Activated T-helper 9 cell treated with anti-CD3 and anti-CD28 coated beads, Interleukin-2, amount 50 U/mL, for 16 hours (primary cell): ENCODE data around the gene TEX2.
"Not testable (repeated sequence)": the region's sequence is repeated elsewhere in the genome, so short reads cannot be mapped to it uniquely, and the experiment has no call there.

Experiments
- DNase-seq: peaks from one replicate; pipeline ENCODE4 v3.0.0-alpha.2; 2020; ENCODE audit warnings: low read depth

The TEX2 gene

DNA sequence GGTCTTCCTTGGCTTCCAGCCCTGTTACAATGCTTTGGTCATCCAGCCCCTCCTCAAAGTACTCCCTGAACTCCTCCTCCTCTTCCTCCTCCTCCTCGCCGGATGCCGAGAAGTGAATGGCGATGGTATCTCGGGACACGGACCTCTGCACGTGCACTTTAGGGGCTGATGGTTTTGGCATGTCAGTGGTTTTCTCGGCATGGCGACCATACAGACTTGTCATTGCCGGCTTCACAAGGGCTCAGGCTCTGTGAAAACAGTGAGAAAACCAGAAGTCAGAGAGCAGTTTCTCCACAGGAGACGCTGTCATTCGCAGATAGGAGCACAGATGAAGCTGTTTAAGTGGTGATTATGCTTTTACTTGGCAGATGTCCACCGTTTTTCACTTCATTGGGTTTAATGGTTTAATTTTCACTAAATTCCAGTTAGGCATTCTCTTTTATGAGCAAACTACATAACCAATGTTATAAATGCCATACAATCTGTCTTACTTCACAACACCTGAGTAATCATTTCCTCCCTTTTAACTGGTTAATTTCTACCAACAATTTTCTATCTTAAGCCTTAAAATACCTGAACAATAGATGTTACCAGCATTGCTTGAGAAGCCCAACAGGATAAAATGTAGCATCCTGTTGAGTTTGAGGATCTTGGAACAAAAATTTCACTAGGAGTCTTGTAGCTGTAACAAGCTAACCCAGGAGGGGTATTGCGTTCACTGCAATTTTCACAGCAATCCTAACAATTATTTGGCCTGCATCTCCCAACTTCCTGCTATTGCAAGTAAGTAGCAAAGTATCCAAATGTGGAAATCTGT is 48.9 kb downstream of the TEX2 start:
- DNase-seq: no peak

DNA sequence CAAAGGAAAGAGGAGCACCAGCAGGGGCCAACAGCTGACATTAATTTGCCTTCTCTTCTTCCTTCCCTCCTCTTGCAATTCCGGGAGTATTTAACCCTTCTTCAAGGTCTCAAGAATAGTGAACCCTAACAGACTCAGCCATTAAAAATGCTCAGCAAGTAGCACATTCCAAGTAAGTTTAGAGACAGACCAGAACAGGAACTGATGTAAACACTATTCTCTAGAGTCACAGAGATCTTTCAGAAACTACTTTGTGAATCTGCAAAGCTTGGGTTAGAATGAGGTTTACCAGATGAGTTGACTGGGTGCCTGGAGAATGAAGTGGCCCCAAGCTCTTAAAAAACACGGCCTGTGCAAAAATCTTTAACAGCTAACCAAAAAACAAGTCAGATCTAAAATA is 50.9 kb downstream of the TEX2 start:
- no peak for DNase-seq

DNA sequence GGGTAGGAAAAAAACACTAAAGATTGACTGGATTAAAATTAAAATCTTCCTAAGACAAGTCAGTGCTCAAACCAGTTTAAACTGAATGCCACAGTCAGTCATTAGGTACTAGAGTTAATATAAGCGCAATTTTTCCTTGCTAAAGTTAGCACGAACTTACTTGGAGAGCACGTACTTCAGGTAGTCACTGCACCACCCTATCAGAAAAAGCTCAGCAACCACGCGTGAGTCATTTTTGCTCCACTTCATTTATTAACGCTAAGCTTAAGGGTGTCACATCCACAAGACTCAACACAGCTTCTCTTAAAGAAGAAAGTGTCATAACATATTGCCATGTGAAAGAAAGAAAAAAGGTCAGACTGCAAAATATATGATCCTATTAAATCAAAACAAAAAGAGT is 53.1 kb downstream of the TEX2 start:
- DNase-seq: no peak

DNA sequence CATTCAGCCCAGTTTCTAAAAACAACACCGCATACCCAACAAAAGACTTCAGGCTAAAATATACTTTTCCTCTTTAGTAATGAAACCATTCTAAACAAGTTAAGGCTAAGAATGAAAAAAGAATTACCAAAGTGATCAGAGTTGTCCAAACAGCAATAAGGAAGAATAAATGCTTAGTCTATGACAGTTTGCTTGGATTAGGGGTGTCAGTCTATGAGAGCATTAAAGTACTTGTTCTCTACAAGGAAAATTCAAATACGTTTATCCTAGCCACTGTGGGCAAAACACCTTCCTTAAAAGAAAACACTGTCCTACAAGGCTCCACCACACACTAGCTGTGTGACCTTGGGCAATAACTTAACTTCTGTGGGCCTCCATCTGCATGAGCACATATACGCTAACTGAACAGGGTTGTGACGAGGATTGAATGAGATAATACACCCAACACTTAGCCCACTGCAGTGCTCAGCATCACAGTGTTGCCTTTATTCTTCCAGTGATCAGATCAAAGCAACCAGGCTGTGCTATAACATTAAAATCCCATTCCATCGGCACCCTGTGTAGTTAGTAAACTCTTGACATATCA is 53.6 kb downstream of the TEX2 start:
- DNase-seq: no peak

DNA sequence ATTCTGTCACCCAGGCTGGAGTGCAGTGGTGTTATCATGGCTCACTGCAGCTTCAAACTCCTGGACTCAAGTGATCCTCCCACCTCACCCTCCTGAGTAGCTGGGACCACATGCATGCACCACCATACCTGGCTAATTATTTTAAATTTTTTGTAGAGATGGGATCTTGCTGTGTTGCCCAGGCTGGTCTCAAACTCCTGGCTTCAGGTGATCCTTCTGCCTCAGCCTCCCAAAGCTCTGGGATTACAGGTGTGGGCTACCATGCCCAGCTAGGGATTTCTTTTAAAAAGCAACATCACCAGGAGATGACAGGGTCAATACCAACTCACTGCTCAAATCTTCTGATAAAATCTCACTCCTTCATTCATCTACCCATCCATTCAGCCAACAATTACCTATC is 54.4 kb downstream of the TEX2 start:
- DNase-seq: not testable (repeated sequence)

DNA sequence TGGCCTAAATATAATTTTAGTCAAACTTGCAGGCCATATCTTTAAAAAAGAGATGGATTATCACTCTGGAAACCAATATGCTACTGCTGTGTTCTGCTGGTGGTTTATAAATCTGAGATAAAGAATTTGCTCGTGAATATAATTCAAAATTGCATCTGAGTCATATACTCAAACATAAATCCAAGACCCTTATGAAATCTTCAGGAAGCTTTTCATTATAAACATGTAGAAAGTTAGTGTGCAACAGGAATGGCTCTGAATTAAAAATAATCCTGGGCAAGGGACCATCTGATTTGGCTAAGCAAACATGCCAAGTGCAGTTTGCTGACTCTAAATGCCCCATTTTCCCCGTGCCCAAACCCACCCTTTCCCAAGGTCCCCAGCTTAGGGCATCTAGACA is 57.3 kb downstream of the TEX2 start:
- no peak for DNase-seq

DNA sequence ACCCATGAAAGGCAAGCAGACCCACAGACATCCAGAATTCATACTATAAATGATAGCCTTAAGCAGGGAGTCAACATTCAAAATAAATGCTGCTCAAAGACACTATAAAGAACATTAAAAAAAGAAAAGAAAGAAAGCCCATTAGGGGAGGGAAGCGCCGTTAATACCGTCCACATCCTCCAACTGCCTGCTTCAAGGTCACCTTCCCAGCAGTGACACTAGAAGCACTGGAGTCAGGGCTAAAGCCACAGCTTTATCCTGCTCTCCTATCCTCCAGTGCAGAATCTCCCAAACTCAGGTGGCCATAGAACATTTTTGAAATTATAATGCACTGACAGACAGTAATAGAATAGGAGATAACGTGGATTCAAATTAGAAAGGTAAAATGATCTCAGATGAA is 59.4 kb downstream of the TEX2 start:
- no peak for DNase-seq

DNA sequence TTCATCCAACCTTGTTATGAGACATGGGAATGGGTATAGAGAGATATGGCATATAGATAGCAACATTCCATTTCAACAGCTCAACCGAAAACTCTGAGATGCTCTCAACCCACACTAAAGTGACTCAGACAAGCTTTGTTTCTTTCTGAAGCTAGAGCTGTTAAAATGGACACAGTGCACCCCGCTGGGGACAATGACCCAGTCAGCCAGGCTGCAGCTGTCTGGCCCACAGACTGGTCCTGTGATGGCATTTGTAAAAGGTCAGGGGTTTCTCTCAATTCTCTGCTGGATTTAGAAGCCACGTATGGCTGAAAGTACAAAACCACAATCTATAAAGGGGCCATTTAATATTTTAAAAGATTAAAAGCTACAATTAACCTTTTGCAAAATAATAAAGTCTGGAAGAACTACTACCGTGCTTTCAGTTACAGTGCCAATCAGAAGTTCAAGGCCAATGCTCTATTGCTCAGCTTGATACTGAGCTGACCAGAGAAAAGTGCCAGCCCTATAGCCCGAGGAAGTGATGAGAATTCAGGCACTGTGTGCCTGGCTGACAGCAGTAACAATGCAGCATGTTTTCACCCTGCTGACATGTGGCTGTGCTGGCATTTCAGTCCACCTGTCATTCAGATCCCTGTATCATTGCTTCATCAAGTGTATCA is 60.2 kb downstream of the TEX2 start:
- no peak for DNase-seq

DNA sequence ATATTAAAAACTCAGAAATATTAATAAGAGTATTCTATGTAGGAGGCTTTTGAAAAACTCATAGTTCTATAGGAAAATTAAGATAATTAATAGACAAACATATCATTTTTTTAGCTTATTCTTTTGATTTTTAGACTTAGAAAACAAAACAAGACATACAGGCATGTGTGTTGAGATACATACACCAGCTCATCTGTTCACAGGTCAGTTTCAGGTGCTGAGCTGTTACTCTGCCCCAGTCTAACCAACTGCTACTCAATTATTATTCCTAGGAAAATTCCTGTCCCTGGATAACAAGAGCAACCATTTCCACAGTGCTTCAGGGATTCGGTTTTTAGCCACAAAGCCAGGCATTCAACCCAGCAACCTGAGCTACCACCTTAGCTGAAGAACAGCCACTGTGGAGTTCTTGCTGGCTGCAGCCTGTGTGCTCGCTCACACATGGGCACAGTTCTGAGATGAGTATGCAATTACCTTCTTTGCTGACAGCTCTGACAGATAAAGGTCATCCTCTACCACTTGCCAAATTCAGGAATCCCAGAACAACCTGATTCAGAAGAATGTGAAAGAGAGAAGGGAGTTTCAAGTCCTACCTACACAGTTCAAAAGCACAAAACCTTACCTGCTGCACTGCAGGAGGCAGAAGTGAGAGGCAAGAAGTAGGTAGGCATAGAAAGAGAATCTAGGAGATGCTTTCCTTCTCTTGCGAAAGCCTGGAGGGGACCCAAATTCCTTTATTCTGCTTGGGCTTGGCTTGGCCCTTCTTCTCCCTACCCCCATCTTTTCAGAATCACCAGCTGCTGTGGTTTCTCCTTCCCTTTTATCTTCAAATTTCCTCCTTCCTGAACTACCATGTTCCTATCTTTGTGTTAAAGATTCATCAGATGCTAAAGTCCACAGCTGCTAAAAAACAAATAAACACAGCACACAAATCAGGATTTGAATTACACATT is 62.7 kb downstream of the TEX2 start:
- no peak for DNase-seq

DNA sequence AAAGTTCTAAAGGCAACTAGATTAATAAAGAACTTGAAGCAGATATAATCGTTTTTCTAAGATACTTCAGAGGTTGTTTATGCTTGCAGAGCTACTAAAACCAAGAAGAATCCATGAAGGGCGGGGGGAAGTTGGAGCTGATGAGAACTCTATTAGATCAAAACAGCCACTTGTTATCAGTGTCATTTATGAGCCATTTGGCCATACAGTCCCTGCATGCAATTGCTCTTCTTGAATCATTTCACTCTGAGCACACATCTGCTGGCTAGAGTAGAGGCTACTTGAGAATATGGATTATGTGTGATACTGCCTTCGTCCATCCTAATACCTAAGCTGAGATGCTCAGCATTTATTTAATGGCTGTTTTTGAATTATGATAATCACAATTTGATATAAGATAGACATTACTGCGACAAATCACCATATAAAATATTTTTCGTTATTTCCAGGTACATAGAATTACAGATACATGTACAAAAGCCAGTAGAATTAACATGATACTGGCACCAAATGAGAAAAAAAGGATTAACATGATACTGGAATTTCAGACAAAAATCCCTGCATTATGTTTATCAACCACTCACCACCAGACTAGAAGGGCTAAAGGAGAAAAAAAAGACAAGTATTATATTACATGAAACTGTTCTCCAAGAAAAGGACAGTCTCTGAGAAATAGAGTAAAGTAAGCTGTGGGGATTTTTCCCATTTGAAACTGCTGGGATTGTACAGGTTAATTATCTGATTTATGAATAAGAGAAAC is 64.5 kb downstream of the TEX2 start:
- DNase-seq: no peak

DNA sequence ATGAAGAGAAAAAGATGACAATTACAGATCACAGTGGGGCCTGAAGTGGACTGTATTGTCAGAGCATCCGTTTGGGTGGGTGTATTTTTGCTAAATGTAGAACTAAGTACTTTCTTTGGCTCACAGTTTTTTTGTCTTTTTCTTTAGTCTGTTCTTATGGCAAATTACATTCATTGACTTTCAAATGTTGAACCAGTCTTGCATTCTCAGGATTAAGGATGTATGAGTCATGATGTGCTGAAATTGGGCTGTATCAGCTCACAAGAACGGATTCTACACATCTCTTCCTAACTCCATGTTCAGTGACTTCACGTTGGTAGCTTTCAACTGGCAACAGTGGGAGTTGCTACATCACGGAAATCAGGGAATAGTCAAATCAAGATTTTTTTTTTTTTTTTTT is 66.5 kb downstream of the TEX2 start:
- DNase-seq: no peak

DNA sequence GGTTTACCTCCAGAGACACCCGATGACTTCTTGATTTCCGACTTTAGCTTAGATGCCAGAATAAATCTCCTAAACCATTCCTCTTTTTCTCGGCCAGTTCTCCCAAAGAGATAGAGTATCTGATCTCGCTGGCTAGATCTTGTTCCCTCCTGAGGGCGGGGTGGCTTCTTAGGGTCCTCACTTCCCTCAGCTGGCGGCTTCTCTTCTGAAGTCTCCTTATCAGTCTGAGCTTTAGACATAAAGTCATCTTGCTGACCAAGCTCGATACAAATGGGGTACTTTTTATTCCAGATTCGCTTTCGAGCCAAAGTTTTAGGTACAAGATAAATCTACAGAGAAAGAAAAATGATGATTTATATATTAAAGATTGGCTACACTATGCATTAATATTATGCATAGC is 69.5 kb downstream of the TEX2 start:
- no peak for DNase-seq

DNA sequence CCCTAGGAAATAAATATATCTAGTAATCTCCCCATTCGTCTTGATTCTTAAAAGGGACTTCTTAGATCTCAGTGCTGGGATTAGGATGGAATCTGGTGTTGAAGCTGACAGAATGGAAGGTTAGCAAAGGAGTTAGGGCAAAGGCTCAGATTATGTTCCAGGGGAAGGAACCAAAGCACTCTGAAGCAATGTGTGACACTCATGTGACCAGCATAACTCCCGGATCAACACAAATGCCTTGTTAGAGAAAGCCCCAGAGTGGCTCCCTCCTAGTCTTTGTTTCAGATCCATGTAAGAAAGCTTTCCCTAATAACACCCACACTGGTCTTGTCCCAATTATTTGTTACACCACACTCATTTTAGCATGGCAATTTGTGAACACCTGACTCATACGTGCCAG is 70.5 kb downstream of the TEX2 start:
- DNase-seq: no peak

DNA sequence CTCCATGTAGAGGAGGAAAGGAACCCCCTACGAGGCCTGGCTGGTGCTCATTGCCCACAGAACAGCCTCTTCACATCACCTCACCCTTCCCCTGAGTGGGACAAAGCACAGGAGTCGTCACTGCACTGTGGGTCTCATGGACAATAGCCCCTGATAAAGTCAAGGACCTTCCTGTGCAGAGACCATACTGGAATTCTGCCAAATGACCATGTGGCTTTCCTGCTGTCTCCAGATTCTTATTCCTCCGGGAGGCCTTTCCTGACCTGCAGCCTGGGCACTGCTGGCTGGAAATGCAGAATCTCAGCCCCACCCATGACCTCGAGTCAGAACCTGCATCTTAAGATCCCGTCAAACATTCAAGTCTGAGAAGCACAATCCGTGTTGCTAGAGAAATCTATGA is 72.6 kb downstream of the TEX2 start:
- no peak for DNase-seq

DNA sequence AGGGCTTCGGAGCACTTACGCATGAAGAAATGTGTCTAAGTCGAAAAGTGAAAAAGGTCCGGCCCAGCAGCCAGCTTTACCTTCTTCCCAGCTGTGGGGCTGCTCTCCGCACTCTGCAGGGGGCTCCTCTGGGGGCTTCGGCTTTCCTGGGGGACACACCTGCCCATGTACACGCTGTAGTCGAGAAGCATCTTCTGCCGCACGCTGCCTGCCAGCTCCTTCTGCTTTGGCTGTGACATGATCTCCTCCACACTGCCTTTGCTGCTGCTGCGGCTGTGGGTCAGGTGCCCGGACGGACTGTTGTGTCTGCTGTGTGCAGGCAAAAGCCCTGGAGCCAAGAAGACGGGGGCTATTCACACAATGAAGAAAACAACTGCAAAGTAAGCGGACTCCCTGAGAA is 75.0 kb downstream of the TEX2 start:
- DNase-seq: no peak

DNA sequence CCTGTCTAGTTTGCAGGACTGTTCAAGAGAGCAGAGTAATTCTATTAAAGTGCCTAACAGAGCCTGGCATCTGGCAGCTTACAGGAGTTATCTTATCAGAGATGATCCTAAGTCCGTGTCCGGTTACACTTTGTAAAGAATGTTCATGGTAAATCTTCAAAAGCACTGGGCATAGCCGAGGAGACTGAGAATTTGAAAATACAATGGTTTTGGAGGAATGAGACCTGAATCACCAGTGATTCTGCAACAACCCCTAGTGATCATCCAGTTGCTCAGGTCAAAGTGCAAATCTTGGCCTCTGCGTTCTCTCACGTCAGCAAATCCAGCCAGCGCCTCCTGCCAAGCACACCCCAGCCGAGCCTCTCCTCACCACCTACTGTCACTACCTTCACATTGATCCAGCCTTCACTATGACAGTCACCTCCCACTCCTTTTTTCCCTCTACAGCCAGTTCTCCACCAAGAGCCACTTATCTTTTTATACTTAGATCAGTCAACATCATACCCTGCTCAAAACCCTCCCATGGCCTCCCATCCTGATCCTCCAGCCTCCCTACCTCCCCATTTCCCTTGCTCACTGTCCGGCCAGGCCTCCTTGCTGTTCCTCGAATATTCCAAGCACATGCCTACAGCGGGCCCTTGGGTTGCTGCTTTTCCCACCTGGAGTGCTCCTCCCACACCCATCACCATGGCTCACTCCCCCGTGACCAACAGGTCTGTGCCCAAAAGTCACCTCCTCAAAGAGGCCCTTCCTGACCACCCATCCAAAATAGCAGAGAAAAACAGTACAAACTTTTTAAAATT is 75.8 kb downstream of the TEX2 start:
- DNase-seq: no peak

DNA sequence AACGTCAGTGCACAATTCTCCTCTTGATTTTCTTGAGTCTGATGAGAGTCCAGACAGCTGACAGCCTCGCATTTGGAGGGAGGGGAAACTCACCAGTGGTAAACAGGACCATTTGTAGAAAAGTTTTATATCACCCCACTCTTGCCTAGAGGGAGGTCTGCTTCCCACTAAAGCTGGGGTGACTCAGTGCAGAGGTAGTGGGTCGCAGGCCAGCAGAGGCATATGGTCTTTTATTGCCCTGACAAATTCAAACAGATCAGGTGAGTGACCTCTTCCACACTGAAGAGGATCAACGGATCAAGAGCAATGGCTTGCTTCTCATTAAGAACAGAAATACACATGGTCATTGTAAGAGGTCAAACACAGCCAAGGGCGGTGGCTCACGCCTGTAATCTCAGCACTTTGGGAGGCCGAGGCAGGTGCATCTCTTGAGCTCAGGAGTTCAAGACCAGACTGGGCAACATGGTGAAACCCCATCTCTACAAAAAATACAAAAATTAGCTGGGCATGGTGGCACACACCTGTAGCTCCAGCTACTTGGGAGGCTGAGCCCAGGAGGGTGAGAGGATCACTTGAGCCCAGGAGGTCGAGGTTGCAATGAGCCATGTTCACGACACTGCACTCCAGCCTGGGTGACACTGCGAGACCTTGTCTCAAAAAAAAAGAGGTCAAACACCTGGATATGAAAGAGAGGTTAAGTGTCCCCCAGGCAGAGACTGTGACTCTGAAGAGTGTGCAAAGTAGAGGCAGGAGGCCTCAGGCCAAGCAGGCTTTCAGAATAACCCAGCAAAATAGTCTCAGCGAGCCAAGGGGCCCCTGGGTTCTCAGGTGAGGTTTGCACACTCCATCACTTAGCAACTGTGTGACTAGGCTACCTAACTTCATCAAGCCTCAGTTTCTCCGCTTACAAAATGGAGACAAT is 76.6 kb downstream of the TEX2 start:
- no peak for DNase-seq

DNA sequence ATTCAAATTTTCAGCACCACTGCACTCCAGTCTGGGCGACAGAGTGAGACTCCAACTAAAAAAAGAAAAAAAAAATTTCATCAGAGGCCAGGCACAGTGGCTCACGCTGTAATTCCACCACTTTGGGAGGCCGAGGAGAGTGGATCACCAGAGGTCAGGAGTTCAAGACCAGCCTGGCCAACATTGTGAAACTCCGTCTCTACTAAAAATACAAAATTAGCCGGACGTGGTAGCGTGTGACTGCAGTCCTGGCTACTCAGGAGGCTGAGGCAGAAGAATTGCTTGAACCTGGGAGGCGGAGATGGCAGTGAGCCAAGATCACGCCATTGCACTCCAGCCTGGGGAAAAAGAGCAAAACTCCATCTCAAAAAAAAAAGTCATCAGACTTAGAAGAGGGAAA is 77.5 kb downstream of the TEX2 start:
- not testable (repeated sequence) for DNase-seq

DNA sequence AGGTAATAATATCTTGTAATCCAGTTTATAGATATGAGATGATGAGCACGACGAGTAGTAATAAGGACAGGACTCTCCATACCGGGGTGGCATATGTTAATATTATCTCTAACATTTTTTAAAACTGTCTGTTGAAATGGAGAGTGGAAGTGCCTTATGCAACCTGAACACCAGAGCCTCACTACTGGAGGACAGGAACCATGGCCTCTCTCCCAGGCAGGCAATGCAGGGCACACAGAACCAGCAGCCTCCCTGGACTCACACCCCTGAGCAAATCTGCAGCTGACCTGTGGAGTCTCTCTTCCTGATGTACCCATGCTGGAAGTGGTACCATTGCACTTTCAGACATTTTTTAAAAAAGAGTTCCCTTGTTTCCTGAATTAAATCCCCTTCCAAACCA is 78.0 kb downstream of the TEX2 start:
- no peak for DNase-seq

DNA sequence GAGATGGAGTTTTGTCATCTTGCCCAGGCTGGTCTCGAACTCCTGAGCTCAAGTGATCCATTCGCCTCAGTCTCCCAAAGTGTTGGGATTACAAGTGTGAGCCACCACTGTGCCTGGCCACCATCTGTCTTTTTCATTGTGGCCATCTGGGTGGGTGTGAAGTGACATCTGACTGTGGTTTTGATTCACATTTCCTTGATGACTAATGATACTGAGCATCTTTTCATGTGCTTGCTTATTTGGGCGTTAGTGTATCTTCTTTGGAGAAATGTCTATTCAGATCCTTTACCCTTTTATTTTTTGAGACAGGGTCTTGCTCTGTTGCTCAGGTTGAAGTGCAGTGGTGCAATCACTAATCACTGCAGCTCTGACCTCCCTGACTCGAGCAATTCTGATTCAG is 79.2 kb downstream of the TEX2 start:
- DNase-seq: no peak
